Activated naive CD4-positive, alpha-beta T cell treated with anti-CD3 and anti-CD28 coated beads, Interleukin-2, amount 10 ng/mL, durations not matched to agents 7 days and 5 days (primary cell): ENCODE results near the gene PPP1R9A.

Experiments
- CTCF ChIA-PET: fragments of 350-600 bp; sonication (Branson Sonifier 250); formaldehyde crosslinking; loops from one replicate; lab custom pipeline; 2021; ENCODE audit warnings: antibody characterized with exemption; lab: Charles Lee
- DNase-seq: peaks from one replicate; pipeline ENCODE4 v3.0.0-alpha.2; 2020
- H3K27ac Mint-ChIP-seq: one replicate; pipeline ENCODE4 v1.8.0; 2021; ENCODE audit warnings: mild to moderate bottlenecking, moderate library complexity, mixed read lengths
- H3K27me3 Mint-ChIP-seq: one replicate; pipeline ENCODE4 v1.8.0; 2021; ENCODE audit warnings: mild to moderate bottlenecking, mixed read lengths
- H3K36me3 Mint-ChIP-seq: one replicate; pipeline ENCODE4 v1.8.0; 2021; ENCODE audit warnings: mixed read lengths
- H3K4me1 Mint-ChIP-seq: one replicate; pipeline ENCODE4 v1.8.0; 2021; ENCODE audit warnings: mixed read lengths
- H3K4me3 Mint-ChIP-seq: one replicate; pipeline ENCODE4 v1.8.0; 2021; ENCODE audit warnings: mild to moderate bottlenecking, moderate library complexity, mixed read lengths
- H3K9me3 Mint-ChIP-seq: one replicate; pipeline ENCODE4 v1.8.0; 2021; ENCODE audit warnings: mixed read lengths

Gene PPP1R9A

DNA sequence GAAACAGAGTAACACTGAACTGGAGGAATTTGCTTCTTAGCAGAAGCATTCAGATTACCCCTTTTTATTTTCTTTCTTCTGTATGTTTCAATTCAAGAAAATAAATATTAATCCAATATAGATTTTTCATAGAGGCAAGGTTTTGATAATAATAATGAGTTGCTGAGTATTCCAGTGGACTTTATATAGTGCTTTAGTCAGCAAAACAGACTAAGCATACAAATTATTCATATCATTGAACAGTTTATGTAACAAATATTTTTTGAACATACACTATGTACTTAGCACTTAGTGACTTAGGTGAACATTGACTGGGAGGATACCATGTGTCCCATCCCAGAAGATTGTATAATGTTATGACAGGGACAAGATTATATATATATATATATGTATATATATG lies 32.0 kb downstream of the PPP1R9A start:
- Mint-ChIP-seq H3K4me3 (no peak overlapping the region), H3K9me3 (no peaks in the 10 kb centered on the region), H3K4me1 (no peaks in the 10 kb centered on the region), H3K27ac (no peak overlapping the region), H3K27me3 (no peaks in the 10 kb centered on the region), H3K36me3 (no peaks in the 10 kb centered on the region)
- DNase-seq: no peak
- CTCF ChIA-PET: no interaction called here

DNA sequence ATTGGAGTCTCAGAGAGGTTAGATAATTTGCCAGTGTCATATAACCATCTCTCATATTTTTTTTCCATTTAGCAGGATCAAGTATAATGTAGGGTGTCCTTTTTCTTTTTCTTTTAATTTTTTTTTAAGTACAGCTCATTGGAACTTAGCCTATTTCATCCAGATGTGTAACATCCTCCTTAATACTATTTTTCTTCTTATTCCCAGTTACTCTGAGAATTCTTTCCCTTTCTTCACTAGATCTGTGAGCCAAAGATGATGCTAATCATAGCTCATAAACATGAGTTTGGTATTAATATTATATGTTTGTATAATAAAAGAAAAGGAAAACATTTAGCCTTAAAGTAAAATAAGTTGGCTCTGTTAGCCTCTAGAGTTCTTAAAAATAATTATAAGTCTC lies 32.8 kb downstream of the PPP1R9A start:
- DNase-seq: no peak
- no peak overlapping the region for H3K4me3 Mint-ChIP-seq
- CTCF ChIA-PET: no interaction called here
- no peaks in the 10 kb centered on the region for H3K27me3 Mint-ChIP-seq
- no peaks in the 10 kb centered on the region for H3K9me3 Mint-ChIP-seq
- H3K4me1 Mint-ChIP-seq: no peaks in the 10 kb centered on the region
- H3K27ac Mint-ChIP-seq: no peak overlapping the region
- H3K36me3 Mint-ChIP-seq: no peaks in the 10 kb centered on the region

DNA sequence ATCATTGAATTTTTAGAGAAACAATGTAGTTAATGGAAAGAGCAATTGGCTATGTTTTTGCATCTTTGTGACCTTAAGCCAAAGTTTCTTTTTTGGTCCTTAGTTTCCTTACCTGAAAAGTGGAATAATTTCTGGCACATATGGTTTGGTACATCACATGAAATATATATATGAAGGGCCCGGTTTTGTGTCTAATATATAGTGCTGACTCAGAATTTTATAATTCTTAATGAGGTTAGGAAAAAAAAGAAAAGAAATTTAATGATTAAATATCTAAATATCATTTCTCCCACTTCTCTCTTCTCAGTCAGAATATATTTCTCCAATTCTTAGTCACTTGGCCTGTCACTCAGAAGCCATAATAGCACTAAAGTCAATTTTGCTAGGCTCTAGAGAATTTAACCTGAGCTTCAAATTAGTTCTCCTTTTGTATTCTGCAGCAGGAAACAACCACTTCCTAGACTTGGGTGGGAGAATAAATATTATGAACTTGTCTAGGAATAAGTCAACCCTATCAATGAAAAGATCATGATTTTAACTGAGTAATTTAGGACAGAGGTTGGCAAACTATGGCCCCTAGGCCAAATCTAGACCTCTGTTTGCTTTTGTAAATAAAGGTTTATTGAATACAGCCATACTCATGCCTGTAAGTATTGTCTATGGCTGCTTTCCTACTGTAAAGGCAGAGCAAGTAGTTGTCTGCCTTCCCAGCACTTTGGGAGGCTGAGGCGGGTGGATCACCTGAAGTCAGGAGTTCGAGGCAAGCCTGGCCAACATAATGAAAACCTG lies 34.6 kb downstream of the PPP1R9A start:
- Mint-ChIP-seq H3K36me3 (no peaks in the 10 kb centered on the region), H3K27ac (no peak overlapping the region), H3K27me3 (no peaks in the 10 kb centered on the region), H3K9me3 (no peaks in the 10 kb centered on the region), H3K4me3 (no peak overlapping the region), H3K4me1 (no peaks in the 10 kb centered on the region)
- CTCF ChIA-PET: no interaction called here
- no peak for DNase-seq

DNA sequence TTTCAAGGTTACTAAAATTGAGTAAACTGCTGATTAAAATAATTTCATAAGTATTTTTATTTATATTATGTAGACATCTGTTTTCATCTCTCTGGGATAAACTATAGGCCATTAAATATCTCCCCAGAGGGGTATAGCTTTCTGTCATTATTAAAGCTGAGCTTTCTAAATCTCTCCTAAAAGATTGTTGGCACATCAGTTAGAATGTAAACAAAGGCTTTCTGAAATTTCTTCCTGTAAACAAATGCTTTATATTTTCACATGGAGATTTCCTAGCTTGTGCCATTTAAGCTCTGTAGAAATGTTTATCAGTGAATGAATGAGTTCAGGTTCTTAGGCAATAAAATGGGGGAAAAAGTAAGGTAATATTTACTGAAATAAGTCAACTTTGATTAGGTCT lies 35.7 kb downstream of the PPP1R9A start:
- CTCF ChIA-PET: no interaction called here
- H3K9me3 Mint-ChIP-seq: no peaks in the 10 kb centered on the region
- no peak overlapping the region for H3K4me3 Mint-ChIP-seq
- H3K36me3 Mint-ChIP-seq: no peaks in the 10 kb centered on the region
- no peak overlapping the region for H3K27ac Mint-ChIP-seq
- H3K4me1 Mint-ChIP-seq: no peaks in the 10 kb centered on the region
- H3K27me3 Mint-ChIP-seq: no peaks in the 10 kb centered on the region
- no peak for DNase-seq

DNA sequence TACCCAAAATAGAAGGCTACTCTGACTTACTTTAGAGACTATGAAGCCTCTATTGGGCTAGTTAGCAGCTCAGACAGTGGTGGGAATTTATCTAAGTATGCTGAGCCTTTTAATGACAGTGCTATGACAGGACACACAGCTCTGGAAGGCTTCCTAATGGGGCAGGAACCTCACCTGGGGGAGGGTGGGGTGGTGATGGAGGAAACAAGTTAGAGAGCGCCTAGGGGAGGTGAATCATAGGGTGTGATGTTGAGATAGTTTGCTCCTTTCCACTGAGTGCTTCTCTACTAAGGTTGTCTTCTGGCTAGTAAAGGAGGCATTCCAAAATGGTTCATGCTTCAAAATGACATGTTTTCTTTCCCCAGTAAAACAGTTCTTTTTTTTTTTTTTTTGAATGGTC lies 42.1 kb downstream of the PPP1R9A start:
- Mint-ChIP-seq H3K27me3 (no peaks in the 10 kb centered on the region), H3K4me1 (no peaks in the 10 kb centered on the region), H3K27ac (no peak overlapping the region), H3K9me3 (no peaks in the 10 kb centered on the region), H3K36me3 (no peaks in the 10 kb centered on the region), H3K4me3 (no peak overlapping the region)
- DNase-seq: no peak
- CTCF ChIA-PET: no interaction called here

DNA sequence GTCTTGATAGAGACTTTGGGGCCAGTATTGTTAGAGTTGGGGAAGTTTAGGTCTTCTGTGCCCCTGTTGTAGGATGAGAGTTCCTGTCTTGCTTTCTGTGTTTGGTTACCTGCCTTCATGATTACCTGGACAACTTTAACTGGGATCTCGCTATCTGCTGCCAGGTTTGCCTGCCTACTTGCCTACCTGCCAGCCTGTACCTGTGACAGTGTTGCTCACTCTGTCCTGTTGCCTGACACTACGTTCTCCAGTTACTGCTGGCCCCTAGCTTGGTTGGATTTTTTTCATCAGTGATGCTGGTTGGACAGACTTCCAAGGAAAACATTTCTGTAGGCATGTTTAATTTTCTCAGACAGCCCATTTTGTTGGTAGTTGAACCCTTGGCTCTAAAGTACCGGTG lies 48.4 kb downstream of the PPP1R9A start:
- Mint-ChIP-seq H3K36me3 (no peaks in the 10 kb centered on the region), H3K27me3 (no peaks in the 10 kb centered on the region), H3K27ac (no peak overlapping the region), H3K4me3 (no peak overlapping the region), H3K4me1 (no peaks in the 10 kb centered on the region), H3K9me3 (no peaks in the 10 kb centered on the region)
- DNase-seq: no peak
- CTCF ChIA-PET: no interaction called here

DNA sequence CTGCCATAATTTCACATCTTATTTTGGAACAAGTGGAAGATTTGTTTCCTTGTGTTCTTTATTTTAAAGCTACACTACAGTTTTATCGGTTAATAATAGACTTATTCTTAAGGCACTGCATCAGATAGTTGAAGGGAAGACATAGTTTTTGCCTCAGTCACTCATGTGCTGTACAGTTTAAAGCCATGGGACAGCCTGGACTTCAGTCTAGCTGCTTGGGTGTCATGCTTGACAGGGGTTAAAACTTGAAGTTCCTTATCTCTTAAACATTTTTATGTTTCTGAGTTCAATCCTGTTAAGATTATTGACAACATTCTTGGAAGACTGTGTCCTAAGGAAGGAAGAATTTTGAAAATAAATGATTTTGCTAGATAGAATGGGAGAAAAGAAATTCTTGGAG lies 49.7 kb downstream of the PPP1R9A start:
- H3K27me3 Mint-ChIP-seq: no peaks in the 10 kb centered on the region
- no peak for DNase-seq
- H3K27ac Mint-ChIP-seq: no peak overlapping the region
- H3K4me3 Mint-ChIP-seq: no peak overlapping the region
- CTCF ChIA-PET: no interaction called here
- H3K36me3 Mint-ChIP-seq: no peaks in the 10 kb centered on the region
- no peaks in the 10 kb centered on the region for H3K9me3 Mint-ChIP-seq
- no peaks in the 10 kb centered on the region for H3K4me1 Mint-ChIP-seq

DNA sequence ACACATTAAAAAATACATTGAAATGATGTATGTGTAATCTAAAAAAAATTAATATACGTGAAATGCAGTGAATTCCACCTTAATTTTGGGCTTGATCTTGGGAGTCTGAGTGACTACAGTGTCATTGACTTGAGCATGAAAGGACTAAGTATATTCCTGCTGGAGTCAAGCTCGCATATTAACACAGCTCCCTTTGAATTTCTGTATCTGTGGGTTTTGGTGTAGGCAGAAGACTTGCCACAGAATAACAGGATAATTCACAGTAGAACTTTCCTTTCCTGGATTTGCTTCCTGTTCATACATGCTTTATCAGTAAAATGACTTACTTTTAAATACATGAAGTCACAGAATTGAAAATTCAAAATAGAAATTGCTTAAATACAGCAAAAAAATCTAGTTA lies 55.3 kb downstream of the PPP1R9A start:
- Mint-ChIP-seq H3K9me3 (peaks cover 1% of the 10 kb centered on the region), H3K27ac (no peak overlapping the region), H3K4me3 (no peak overlapping the region), H3K27me3 (no peaks in the 10 kb centered on the region), H3K4me1 (no peaks in the 10 kb centered on the region), H3K36me3 (no peaks in the 10 kb centered on the region)
- no peak for DNase-seq
- CTCF ChIA-PET: no interaction called here

DNA sequence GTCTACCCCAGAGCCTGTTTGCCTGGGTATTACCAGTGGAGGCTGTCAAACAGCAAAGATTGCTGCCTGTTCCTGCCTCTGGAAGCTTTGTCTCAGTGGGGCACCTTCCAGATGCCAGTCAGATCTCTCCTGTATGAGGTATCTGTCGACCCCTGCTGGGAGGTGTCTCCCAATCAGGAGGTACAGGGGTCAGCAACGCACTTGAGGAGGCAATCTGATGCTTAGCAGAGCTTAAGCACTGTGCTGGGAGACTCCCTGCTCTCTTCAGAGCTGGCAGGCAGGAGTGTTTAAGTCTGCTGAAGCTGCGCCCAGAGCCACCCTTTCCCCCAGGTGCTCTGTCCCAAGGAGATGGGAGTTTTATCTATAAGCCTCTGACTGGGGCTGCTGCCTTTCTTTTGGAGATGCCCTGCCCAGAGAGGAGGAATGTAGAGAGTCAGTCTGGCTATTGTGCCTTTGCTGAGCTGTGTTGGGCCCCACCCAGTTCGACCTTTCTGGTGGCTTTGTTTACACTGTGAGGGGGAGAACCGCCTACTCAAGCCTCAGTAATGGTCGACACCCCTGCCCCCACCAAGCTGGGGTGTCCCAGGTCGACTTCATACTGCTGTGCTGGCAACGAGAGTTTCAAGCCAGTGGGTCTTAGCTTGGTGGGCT lies 62.2 kb downstream of the PPP1R9A start:
- no peaks in the 10 kb centered on the region for H3K27me3 Mint-ChIP-seq
- H3K4me3 Mint-ChIP-seq: no peak overlapping the region
- no peaks in the 10 kb centered on the region for H3K4me1 Mint-ChIP-seq
- no peak overlapping the region for H3K27ac Mint-ChIP-seq
- no peaks in the 10 kb centered on the region for H3K36me3 Mint-ChIP-seq
- CTCF ChIA-PET: no interaction called here
- H3K9me3 Mint-ChIP-seq: peaks cover 3% of the 10 kb centered on the region
- no peak for DNase-seq

DNA sequence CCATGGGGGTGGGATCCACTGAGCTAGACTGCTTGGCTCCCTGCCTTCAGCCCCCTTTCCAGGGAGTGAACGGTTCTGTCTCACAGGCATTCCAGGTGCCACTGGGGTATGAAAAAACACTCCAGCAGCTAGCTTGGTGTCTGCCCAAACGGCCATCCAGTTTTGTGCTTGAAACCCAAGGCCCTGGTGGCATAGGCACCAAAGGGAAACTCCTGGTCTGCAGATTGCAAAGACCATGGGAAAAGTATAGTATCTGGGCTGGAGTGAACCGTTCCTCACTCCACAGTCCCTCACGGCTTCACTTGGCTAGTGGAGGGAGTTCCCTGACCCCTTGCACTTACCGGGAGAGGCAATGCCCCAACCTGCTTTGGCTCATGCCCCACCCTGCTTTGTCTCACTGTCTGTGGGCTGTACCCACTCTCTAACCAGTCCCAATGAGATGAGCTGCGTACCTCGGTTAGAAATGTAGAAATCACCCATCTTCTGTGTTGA lies 62.7 kb downstream of the PPP1R9A start:
- Mint-ChIP-seq H3K36me3 (no peaks in the 10 kb centered on the region), H3K9me3 (peaks cover 3% of the 10 kb centered on the region), H3K27ac (no peak overlapping the region), H3K4me3 (no peak overlapping the region), H3K4me1 (no peaks in the 10 kb centered on the region), H3K27me3 (no peaks in the 10 kb centered on the region)
- CTCF ChIA-PET: no interaction called here
- no peak for DNase-seq

DNA sequence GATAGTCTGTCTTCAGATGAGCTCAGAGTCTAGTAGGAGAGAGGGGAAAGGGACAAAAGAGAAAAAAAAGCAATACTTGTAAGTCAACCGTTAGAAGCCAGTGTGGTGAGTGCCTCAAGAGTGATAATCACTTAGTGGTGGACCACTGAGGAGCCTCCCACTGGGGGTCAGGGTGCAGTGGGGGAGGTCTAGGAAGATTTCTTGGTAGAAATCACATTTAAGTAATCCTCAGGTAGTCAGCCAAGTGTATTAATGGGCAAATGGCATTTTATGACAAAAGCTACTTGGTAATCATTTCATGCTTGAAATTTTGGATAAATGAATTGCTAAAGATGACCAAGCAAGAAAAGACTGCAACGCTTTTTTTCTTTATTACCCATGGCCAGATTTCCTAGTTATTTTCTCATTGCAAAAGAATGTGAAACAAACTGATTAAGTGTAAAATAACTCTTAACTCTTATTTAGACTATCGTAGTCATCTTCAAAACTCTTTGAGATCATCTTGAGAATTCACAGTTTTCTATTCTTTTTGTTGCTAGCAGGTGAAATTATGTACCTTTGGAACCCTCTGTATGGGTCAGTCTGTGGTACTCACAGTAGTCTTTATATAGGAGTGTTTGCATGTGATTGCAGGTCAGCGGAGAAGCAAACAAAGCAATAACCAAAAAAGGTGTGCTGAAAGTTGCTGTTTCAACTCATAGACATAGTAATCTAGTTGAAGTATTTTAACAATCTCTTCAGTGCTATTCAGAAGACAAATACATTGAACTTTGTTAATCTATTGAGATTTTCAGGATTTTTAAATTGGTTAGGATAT lies 63.9 kb downstream of the PPP1R9A start:
- Mint-ChIP-seq H3K36me3 (no peaks in the 10 kb centered on the region), H3K27me3 (no peaks in the 10 kb centered on the region), H3K4me1 (no peaks in the 10 kb centered on the region), H3K4me3 (no peak overlapping the region), H3K9me3 (peaks cover 3% of the 10 kb centered on the region), H3K27ac (no peak overlapping the region)
- no peak for DNase-seq
- CTCF ChIA-PET: no interaction called here

DNA sequence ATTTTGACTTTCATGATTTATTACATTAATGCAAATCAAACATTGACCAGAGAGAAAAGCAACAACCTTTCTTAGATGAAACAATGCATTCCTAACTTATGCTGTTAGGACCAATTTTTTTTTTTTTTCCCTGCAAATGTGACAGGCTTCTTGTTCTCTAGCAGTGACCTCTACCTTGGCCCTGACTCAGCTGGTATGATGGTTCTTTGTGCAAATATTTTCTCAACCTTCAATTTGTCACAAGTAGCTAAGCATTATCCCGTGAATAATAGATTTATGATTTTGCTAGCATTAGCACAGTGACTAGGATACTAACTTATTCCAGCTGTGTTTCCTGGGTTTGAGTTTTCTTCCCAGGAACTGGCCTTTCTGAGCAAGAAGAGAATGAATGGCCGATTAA lies 64.9 kb downstream of the PPP1R9A start:
- Mint-ChIP-seq H3K36me3 (no peaks in the 10 kb centered on the region), H3K9me3 (peaks cover 2% of the 10 kb centered on the region), H3K27ac (no peak overlapping the region), H3K4me3 (no peak overlapping the region), H3K27me3 (no peaks in the 10 kb centered on the region), H3K4me1 (no peaks in the 10 kb centered on the region)
- DNase-seq: no peak
- CTCF ChIA-PET: no interaction called here

DNA sequence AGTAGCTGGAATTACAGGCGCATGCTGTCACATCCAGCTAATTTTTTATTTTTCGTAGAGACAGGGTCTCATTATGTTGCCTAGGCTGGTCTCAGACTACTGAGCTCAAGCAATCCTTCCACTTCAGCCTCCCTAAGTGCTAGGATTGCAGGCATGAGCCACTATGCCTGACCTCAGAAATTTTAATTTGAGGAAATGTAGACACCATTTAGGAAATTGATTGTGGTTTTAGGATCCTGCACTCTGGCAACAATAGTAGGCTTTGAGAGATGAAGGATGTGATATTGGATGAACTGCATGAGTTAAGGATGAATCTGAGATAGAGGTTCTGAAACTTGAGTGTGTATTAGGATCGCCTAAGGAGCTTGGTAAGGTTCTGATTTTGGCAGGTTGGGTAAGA lies 66.5 kb downstream of the PPP1R9A start:
- H3K4me1 Mint-ChIP-seq: no peaks in the 10 kb centered on the region
- CTCF ChIA-PET: no interaction called here
- no peaks in the 10 kb centered on the region for H3K36me3 Mint-ChIP-seq
- no peak for DNase-seq
- no peaks in the 10 kb centered on the region for H3K9me3 Mint-ChIP-seq
- no peak overlapping the region for H3K4me3 Mint-ChIP-seq
- H3K27me3 Mint-ChIP-seq: no peaks in the 10 kb centered on the region
- no peak overlapping the region for H3K27ac Mint-ChIP-seq

DNA sequence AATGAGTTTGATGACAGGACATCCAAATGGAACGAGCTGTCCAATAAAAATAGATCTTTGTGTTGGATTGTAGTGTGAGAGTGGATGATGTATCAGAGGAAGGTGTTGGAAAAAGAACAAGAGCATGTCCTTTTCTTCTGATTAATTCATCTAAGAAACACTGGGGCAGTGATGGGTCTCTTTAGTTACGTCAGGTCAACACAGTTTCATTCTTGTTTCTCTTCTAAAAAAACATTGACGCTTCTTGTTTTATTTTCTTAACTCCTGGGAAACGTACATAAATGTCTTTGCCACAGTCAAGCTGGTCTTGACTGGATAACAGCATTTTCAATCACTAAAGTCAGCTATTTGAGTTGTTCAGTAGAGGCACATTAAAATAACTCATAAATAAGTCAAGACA lies 67.0 kb downstream of the PPP1R9A start:
- H3K27me3 Mint-ChIP-seq: no peaks in the 10 kb centered on the region
- no peaks in the 10 kb centered on the region for H3K36me3 Mint-ChIP-seq
- H3K27ac Mint-ChIP-seq: no peak overlapping the region
- no peaks in the 10 kb centered on the region for H3K4me1 Mint-ChIP-seq
- no peak for DNase-seq
- no peak overlapping the region for H3K4me3 Mint-ChIP-seq
- CTCF ChIA-PET: no interaction called here
- H3K9me3 Mint-ChIP-seq: no peaks in the 10 kb centered on the region

DNA sequence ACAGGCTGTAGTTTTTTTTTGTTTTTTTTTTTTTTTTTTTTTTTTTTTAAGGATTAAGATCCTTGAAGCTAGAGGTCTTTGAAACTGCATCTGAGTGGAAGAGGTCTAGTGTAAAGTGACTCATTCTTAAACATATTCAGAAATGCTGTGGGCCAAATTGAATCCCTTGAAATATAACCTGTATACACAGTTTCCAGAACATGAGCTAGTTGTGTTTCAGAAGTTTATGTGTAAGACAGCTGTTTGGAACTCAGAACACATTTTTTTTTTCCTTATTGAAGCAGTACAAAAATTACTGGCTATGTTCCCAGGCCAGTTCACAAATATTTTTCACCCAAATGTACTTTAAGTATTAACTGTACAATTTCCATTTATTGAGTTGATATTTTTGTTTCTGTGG lies 67.9 kb downstream of the PPP1R9A start:
- H3K4me1 Mint-ChIP-seq: no peaks in the 10 kb centered on the region
- DNase-seq: no peak
- no peak overlapping the region for H3K27ac Mint-ChIP-seq
- no peaks in the 10 kb centered on the region for H3K36me3 Mint-ChIP-seq
- H3K9me3 Mint-ChIP-seq: no peaks in the 10 kb centered on the region
- no peaks in the 10 kb centered on the region for H3K27me3 Mint-ChIP-seq
- no peak overlapping the region for H3K4me3 Mint-ChIP-seq
- CTCF ChIA-PET: no interaction called here
